Measurements from ENCODE around the gene SPECC1L.
A peak's percentile ranks its signal among the peaks of the same experiment; 100 is the strongest.

The SPECC1L gene

GRCh38 chr22:24401931-24402367, 131.3 kb downstream of the SPECC1L start:
- no peak for DNase-seq (ENCODE audit: low spot score)

DNA sequence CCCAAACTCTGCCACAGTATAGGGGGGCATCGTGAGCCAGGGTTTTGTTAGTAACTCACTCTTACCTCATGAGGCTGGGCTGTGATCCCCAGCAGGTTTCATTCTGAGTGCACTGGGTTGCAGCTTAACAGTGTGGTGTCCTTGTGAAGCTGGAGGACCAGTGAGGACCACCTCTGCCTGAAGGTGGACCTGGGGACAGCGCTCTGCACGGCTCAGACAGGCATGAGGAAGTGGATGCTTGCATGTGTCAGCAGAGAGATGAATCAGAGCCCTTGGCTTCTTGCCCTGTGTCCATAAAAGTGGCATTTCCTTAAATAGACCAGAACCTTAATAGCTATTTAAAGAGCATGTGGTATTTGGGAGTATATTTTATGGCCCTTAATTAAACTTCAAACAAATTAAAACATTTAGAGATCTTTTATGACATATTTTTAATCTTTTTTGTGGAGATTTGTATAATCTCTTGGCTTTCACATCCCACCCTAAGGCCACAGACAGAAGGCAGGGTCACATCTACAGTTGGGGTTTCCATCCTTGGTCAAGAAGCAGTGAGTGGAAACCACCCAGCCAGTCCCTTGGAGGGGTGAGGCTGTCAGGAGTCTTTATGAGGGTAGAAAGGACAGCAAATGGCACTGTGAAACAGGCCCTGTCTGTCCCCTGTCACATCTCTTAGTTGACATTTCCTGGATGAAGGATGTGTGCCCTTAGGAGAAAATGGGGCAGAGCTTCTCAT, 132.0 kb downstream of the SPECC1L start:
- no peak for DNase-seq (ENCODE audit: low spot score)

DNA sequence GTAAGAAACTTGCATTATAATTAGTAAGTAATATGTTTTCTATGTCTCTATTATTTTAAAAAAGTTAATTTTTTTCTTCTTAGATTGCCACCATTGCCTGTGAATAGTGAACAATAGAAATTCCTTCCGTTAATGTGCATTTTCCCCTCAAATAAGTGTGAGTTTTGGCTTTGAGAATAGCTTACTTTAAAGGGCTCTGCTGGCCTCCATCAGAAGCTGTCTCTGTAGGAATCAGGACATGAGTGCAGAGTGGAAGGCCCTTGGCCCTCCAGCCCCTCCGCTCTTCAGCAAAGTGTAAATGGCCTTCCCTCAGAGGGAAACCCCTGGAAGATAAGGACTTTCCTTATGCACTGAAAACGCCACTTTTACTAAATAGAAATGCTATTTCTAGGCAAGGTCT, 132.7 kb downstream of the SPECC1L start:
- DNase-seq (ENCODE audit: low spot score), result no peak

DNA sequence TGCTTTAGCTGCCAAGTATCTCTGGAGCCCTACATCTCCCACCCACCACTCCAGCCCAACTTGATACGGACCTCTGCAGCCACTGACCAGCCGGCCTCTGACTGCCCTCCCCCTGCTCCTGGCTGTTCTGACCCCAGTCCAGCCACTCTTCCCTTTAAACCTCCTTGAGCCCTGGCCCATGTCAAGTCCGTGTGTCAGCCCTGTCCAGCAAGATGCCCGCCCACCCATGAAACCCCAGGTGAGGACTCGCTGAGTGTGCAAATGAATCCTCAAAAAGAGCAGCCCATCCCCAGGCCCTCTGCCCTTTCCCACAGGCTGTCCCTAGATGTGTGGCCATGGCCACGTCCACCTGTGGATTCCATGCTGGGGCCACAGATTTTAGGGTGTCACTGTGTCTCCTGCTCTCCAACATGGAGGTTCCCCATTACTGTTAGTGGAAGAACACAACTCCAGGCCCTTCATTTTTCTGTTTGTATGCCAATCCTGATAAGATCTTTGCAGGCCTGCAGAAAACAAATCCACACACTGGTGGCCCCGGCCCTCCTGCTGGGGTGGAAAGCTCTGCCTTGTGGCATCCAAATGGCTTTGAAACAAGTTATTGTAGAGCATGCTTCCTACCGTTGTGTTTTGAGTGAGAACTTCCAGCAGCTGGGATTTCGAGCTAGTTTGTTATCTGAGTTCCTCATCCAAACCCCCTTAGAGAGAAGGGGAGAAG, 134.1 kb downstream of the SPECC1L start:
- DNase-seq (ENCODE audit: low spot score), result no peak

GRCh38 chr22:24405631-24406321, 135.1 kb downstream of the SPECC1L start:
- no peak for DNase-seq (ENCODE audit: low spot score)

- no peak for DNase-seq (ENCODE audit: low spot score)
Measured at GRCh38 chr22:24406322-24407277, 136.0 kb downstream of the SPECC1L start.

DNA sequence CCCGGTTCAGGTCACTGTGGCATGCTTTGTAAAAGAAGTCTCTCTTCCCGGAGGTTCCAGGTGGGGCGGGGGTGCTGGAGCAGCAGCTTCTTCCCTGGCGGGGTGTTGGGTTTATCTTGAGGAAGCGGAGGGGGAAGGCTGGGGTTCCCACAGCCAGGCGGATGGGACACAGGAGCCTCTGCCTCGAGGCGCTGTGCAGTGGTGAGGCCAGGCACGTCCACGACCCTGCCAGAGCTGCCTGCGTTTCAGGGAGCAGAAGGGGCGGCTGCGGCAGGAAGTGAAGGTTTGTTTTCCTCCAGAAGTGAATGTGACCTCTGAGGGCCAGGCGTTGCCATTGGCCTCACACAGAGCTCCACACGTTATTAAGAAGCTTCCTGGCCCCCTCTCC, 136.6 kb downstream of the SPECC1L start:
- no peak for DNase-seq (ENCODE audit: low spot score)

GRCh38 chr22:24407884-24408283, 137.3 kb downstream of the SPECC1L start:
- no peak for DNase-seq (ENCODE audit: low spot score)

DNA sequence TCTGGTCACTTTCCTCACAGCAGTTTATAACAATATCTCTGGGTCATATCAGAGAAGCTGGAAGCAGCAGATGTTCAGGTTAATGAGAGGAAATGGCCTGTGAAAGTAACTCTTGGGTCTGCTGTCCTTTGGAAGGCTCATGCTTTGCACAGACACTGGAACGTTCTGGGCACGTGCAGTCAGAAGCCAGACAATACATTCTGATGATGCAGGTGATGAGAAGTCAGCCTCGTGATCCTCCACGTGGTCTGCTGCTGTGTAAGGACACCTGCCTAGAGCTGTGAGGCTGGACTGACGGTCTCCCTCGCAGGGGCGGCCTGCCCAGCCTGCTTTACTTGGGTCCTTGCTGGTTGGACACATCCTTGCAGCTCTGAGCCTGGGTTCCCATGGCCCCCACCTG, 138.0 kb downstream of the SPECC1L start:
- DNase-seq (ENCODE audit: low spot score), result no peak

- DNase-seq (ENCODE audit: low spot score), result no peak
Measured at GRCh38 chr22:24409707-24410106, 139.1 kb downstream of the SPECC1L start.

DNA sequence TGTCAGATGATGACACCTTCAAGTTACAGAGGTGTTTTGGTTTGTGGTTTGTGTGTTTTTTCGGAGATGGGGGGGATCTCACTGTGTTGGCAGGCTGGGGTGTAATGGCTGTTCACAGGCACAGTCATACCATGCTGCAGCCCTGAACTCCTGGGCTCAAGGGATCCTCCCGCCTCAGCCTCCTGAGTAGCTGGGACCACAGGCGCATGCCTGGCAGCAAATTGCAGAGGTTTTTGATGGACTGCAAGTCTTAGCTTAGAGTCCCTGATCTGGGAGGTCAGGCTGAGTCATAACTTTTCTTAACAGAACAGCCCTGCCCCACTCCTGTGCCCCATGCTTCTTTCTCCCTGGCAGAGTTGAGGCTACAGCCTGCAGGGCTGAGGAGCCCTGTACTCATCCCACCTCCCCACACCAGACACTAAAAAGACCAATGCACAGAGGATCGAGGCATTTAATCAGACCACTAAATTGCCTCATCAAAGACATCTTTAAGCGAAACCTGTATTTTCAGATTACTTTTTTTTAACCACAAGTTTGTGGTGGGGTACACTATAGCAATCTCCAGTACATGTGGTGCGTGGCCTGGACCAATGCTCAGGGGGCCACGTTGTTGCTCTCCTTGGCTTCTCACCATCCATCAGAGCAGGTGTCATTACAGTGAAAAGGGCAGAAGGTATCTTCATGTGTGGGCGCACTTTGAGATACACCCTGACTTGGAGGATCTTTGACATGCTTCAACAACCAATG, 139.7 kb downstream of the SPECC1L start:
- DNase-seq (ENCODE audit: low spot score), result peak; percentile 5

GRCh38 chr22:24411256-24412004, 140.8 kb downstream of the SPECC1L start:
- DNase-seq (ENCODE audit: low spot score), result peak; percentile 7

DNA sequence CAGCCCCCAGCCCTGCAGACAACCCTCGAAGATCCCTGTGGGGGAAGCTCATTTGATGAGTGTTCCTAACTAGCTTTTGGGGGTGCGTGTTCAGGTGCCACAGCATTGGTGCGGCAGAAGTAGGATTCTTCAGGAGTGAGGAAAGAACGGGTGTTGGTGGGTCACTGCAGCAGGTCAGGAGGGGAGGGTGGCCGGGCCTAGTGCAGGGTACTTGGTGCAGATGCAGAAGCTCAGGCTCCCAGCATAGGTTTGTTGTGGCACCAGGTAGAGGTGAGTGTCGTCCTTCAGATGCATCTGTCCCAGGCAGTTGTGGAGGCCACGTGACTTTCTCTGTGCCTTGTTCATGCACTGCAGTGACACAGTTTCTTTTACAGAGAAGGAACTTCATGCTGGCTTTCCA, 141.6 kb downstream of the SPECC1L start:
- DNase-seq (ENCODE audit: low spot score), result peak; percentile 6

DNA sequence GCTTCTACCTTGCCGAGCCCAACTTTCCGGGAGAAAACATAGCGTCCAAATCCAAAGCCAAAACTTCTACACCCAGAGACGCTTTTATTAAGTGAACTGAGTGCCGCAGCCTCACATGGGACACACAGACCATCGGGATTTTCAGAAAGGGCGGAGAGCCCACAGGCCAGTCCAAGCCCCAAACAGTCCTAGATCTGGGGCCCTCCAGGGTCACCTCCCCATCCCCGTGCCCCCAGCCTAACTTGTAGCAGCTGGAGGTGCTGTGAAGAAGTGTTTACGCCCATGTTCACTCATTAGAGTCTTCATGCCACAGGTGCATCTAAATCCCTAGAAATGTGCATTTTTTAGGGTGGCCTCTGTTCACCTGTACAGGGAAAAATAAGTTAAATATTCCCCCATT, 142.6 kb downstream of the SPECC1L start:
- DNase-seq (ENCODE audit: low spot score), result no peak

GRCh38 chr22:24413736-24414385, 143.2 kb downstream of the SPECC1L start:
- DNase-seq (ENCODE audit: low spot score), result no peak

DNA sequence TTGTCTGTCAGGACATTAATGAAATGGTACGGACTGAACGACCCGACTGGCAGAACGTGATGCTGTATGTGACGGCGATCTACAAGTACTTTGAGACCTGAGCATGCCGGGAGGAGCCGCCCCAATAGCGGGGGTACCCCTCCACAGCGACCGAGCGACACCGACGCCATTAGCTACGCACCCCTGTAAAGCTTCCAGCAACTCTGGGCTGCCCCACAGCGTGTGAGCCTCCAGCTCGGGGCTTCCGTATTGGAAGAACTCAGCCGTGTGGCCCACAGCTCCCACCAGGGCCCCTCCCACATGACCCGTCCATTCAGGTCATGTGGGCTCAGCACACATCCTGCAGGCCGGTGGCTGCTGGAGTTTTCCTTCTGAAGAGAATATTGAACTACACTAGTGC, 143.9 kb downstream of the SPECC1L start:
- no peak for DNase-seq (ENCODE audit: low spot score)

GRCh38 chr22:24414984-24415945, 144.6 kb downstream of the SPECC1L start:
- DNase-seq (ENCODE audit: low spot score), result no peak

GRCh38 chr22:24416095-24416494, 145.5 kb downstream of the SPECC1L start:
- DNase-seq (ENCODE audit: low spot score), result no peak

DNA sequence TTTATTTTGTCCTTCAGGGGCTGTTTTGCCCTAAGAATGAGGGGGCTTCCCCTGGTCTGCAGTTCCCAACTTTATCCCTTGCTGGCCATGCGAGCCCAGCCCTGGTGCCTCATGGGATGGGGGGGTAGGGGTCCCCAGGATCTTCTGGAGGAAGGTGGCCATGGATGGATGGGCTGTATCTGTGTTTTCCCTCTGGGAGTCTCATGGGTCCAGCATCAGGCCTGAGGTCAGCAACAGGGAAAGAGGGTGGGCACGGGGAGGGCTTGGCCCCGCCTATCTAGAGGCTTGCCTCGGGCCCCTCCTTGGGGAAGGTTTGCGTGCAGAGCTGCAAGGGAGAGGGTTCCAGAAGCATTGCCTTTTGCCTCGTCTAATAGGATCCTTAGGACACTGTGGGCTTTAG, 146.0 kb downstream of the SPECC1L start:
- no peak for DNase-seq (ENCODE audit: low spot score)

All from iPS-NIHi11 (cell line).